GM23338 (cell line): ENCODE results near the gene BPI. TPM values are rescaled to one million over a fixed set of nuclear protein-coding genes. Genes with fewer than 3 reads are reported as not detected.

Source experiments
- ATAC-seq: fragments of 200-7000 bp; cut with Tn5 transposase; 3 replicates; pipeline ENCODE4 v1.9.1; 2020
- DNase-seq: peaks from one replicate; pipeline ENCODE4 v3.0.0-alpha.2; 2015; ENCODE audit warnings: low spot score
- H2AFZ ChIP-seq: fragments of 200-600 bp; sonication (generic); 2 replicates; pipeline ENCODE4 v1.8.0; 2016; ENCODE audit warnings: antibody characterized with exemption, mild to moderate bottlenecking, moderate library complexity
- H3F3A ChIP-seq: fragments of 200-600 bp; sonication (generic); replicated peaks from 2 replicates; pipeline ENCODE4 v1.8.0; 2017; ENCODE audit warnings: antibody characterized with exemption, mixed run types, low read depth
- H3K27ac ChIP-seq: fragments of 200-600 bp; sonication (generic); 2 replicates; pipeline ENCODE4 v1.6.1; 2016; ENCODE audit warnings: low read depth
- H3K27me3 ChIP-seq: fragments of 200-600 bp; sonication (generic); 2 replicates; pipeline ENCODE4 v1.8.0; 2016; ENCODE audit warnings: mild to moderate bottlenecking, mixed run types, moderate library complexity; ENCODE audit not compliant: insufficient read depth
- H3K36me3 ChIP-seq: fragments of 200-600 bp; sonication (generic); 2 replicates; pipeline ENCODE4 v1.8.0; 2016; ENCODE audit warnings: mild to moderate bottlenecking; ENCODE audit not compliant: insufficient read depth
- H3K4me1 ChIP-seq: fragments of 200-600 bp; sonication (generic); 2 replicates; pipeline ENCODE4 v1.8.0; 2016; ENCODE audit warnings: mild to moderate bottlenecking, moderate library complexity; ENCODE audit not compliant: insufficient read depth
- H3K4me2 ChIP-seq: fragments of 200-600 bp; sonication (generic); 2 replicates; pipeline ENCODE4 v1.7.1; 2017; ENCODE audit warnings: mixed run types
- H3K4me3 ChIP-seq: fragments of 200-600 bp; sonication (generic); 2 replicates; pipeline ENCODE4 v1.6.1; 2016; ENCODE audit warnings: mixed run types
- H3K79me2 ChIP-seq: fragments of 200-600 bp; sonication (generic); replicated peaks from 2 replicates; pipeline ENCODE4 v1.8.0; 2017; ENCODE audit warnings: mild to moderate bottlenecking; ENCODE audit not compliant: insufficient read depth
- H3K9me2 ChIP-seq: fragments of 200-600 bp; sonication (generic); 2 replicates; pipeline ENCODE4 v1.8.0; 2017; ENCODE audit not compliant: insufficient read depth
- H4K20me1 ChIP-seq: fragments of 200-600 bp; sonication (generic); replicated peaks from 2 replicates; pipeline ENCODE4 v1.8.0; 2017; ENCODE audit warnings: mild to moderate bottlenecking; ENCODE audit not compliant: insufficient read depth
- H3K27ac Mint-ChIP-seq: 2 replicates; pipeline ENCODE4 v1.8.0; 2020; ENCODE audit warnings: inconsistent platforms, mild to moderate bottlenecking, moderate library complexity, mixed read lengths
- H3K27me3 Mint-ChIP-seq: 3 replicates; pipeline ENCODE4 v1.8.0; 2022; ENCODE audit warnings: low read depth, mild to moderate bottlenecking, moderate library complexity, mixed read lengths, inconsistent platforms; ENCODE audit not compliant: insufficient read depth, poor library complexity
- H3K36me3 Mint-ChIP-seq: 3 replicates; pipeline ENCODE4 v1.8.0; 2021; ENCODE audit warnings: low read depth, mild to moderate bottlenecking, inconsistent platforms, moderate library complexity, mixed read lengths
- H3K4me1 Mint-ChIP-seq: 3 replicates; pipeline ENCODE4 v1.8.0; 2020; ENCODE audit warnings: mild to moderate bottlenecking, inconsistent platforms, mixed read lengths
- H3K4me3 Mint-ChIP-seq: 3 replicates; pipeline ENCODE4 v1.8.0; 2021; ENCODE audit warnings: moderate library complexity, mild to moderate bottlenecking, inconsistent platforms, mixed read lengths
- H3K9me3 Mint-ChIP-seq: 3 replicates; pipeline ENCODE4 v1.8.0; 2020; ENCODE audit warnings: moderate library complexity, mild to moderate bottlenecking, inconsistent platforms, mixed read lengths
- CTCF ChIP-seq, 2 experiments: fragments of 200-600 bp in 1 of 2; sonication (generic) in 1 of 2; conservative IDR thresholded peaks; 2 replicates each; pipeline versions ENCODE4 v1.5.1 to v1.6.1; 2016 to 2017; ENCODE audit warnings: antibody characterized with exemption in 2 of 2, low read depth in 2 of 2, mild to moderate bottlenecking in 2 of 2, moderate library complexity in 1 of 2
- EZH2 ChIP-seq: fragments of 200-600 bp; sonication (generic); IDR thresholded peaks from one replicate; pipeline ENCODE4 v1.8.0; 2017; ENCODE audit warnings: antibody characterized with exemption, mild to moderate bottlenecking, low read depth; ENCODE audit not compliant: unreplicated experiment
- JUNB ChIP-seq: IDR thresholded peaks from one replicate; pipeline ENCODE4 v1.6.1; 2016; ENCODE audit warnings: antibody characterized with exemption; ENCODE audit not compliant: unreplicated experiment
- NANOG ChIP-seq: IDR thresholded peaks from 2 replicates; pipeline ENCODE4 v1.6.1; 2016; ENCODE audit warnings: antibody characterized with exemption, borderline replicate concordance
- POLR2AphosphoS5 ChIP-seq: IDR thresholded peaks from 2 replicates; pipeline ENCODE4 v1.6.1; 2016; ENCODE audit warnings: antibody characterized with exemption, low read depth
- STAT1 ChIP-seq: IDR thresholded peaks from one replicate; pipeline ENCODE4 v1.6.1; 2016; ENCODE audit warnings: antibody characterized with exemption; ENCODE audit not compliant: unreplicated experiment
- polyA plus RNA-seq: library from polyadenylated mRNA; unstranded; fragments of >200 nt; fragmentation: Nextera tagmentation; extraction: Ambion mirVana; gene quantifications from 2 replicates; pipeline ENCODE4 v1.2.1, GENCODE V29; 2016
- total RNA-seq: library from RNA; depleted of rRNA; stranded (reverse); fragments of >200 nt; shearing (Covaris generic); gene quantifications from 2 replicates; pipeline ENCODE4 v1.2.3, GENCODE V29; 2014; rRNA removed

BPI gene
- total and polyA plus RNA-seq, 2 experiments from 2014 or later, result not detected

- Histone ChIP-seq H3K9me2 (0 out of 2 replicates have a peak, but pooled peaks cover under 1% of the 10 kb centered on the region), H4K20me1 (no peaks in the 10 kb centered on the region), H3K79me2 (no peaks in the 10 kb centered on the region), H3K4me3 (no peak overlapping the region), H3K36me3 (no peaks in the 10 kb centered on the region), H3F3A (no peaks in the 10 kb centered on the region), H2AFZ (no peak overlapping the region), H3K4me2 (no peak overlapping the region), H3K4me1 (peaks cover 11% of the 10 kb centered on the region; the same call in 1 of the 2 replicates), H3K27ac (no peak overlapping the region), H3K27me3 (no peaks in the 10 kb centered on the region)
- Mint-ChIP-seq H3K4me3 (no peak overlapping the region), H3K27ac (no peak overlapping the region), H3K36me3 (no peaks in the 10 kb centered on the region), H3K27me3 (peaks cover 1% of the 10 kb centered on the region), H3K4me1 (peaks cover 6% of the 10 kb centered on the region; the same call in 1 of the 3 replicates), H3K9me3 (0 out of 3 replicates have a peak, but pooled peaks cover 2% of the 10 kb centered on the region)
- TF ChIP-seq STAT1 (no peak), NANOG (no peak), CTCF (conservative IDR thresholded peaks at IDR 0.05; ENCODE audit: low read depth in 2 of 2) (no peak), JUNB (no peak), EZH2 (no peak), POLR2AphosphoS5 (no peak)
- DNase-seq, result no peak
- no peak for ATAC-seq
Measured at GRCh38 chr20:38386851-38387250, 82.9 kb downstream of the BPI start.

Other genes with a start within 250 kb of the BPI start
- gene TGM2, start 138.9 kb upstream of the BPI start, total RNA-seq, result 0.19 and 1.0 TPM in 2 replicates
- gene TGM2, start 138.9 kb upstream of the BPI start, polyA plus RNA-seq, result 0.45 and 0.49 TPM in 2 replicates
- gene KIAA1755, start 43.4 kb upstream of the BPI start, total RNA-seq, result 0.12 and 0.28 TPM in 2 replicates
- not detected in 2 replicates for gene KIAA1755, start 43.4 kb upstream of the BPI start, polyA plus RNA-seq
- gene LBP, start 42.3 kb downstream of the BPI start, total RNA-seq, result 0.10 and 0.35 TPM in 2 replicates
- 0.19 TPM in 1 of 2 replicates, not detected in the other for gene LBP, start 42.3 kb downstream of the BPI start, polyA plus RNA-seq
- gene SNHG17, start 131.2 kb downstream of the BPI start, total RNA-seq, result 22.2 and 25.4 TPM in 2 replicates
- 76.1 and 80.1 TPM in 2 replicates for gene SNHG17, start 131.2 kb downstream of the BPI start, polyA plus RNA-seq
- 39.1 and 40.4 TPM in 2 replicates for gene RALGAPB, start 168.7 kb downstream of the BPI start, total RNA-seq
- 7.7 and 10.2 TPM in 2 replicates for gene RALGAPB, start 168.7 kb downstream of the BPI start, polyA plus RNA-seq